ENCODE results near the gene ASNSD1. TPM values are rescaled to one million over a fixed set of nuclear protein-coding genes. Genes with fewer than 3 reads are reported as not detected.

The ASNSD1 gene
- total and polyA plus RNA-seq, 2 of the 8 experiments (the other 6 are each of a cell fraction or from before 2014, with no cell fraction given) = 14.1 to 44.8 TPM

GRCh38 chr2:189659734-189660133 is 1.5 kb upstream of the ASNSD1 start (continued):
- no peak for TF ChIP-seq ZNF274 (IDR thresholded peaks at IDR 0.05; ENCODE audit: borderline replicate concordance, extremely low read depth, low read length)
- no peak for TF ChIP-seq POLR2AphosphoS5 (IDR thresholded peaks at IDR 0.05; ENCODE audit: low read depth, low read length)
- no peak for TF ChIP-seq FOSL1 (IDR thresholded peaks at IDR 0.05; ENCODE audit: insufficient read depth, low read depth, low read length)
